Caco-2 (cell line): ENCODE measurements around the gene MOB3C. TPM values are rescaled to one million over a fixed set of nuclear protein-coding genes. Genes with fewer than 3 reads are reported as not detected.

Source experiments
- BruUV-seq: library from RNA; stranded (reverse); fragments of 400-500 nt; replicated peaks from 2 replicates; lab custom pipeline; 2021; lab: Mats Ljungman, UMichigan
- CTCF ChIA-PET: fragments of 300-600 bp; sonication (Branson Sonifier 250); formaldehyde crosslinking; loops from one replicate; lab custom pipeline; 2022; ENCODE audit warnings: antibody characterized with exemption; lab: Charles Lee
- POLR2A ChIA-PET: fragments of 300-600 bp; sonication (Branson Sonifier 250); formaldehyde crosslinking; loops from one replicate; lab custom pipeline; 2022; ENCODE audit warnings: antibody characterized with exemption; lab: Charles Lee
- DNase-seq, 2 experiments: peaks; one replicate each; pipeline versions ENCODE4 v3.0.0 to v3.0.0-alpha.2; 2020 to 2022
- H3K27me3 ChIP-seq: replicated peaks from 2 replicates; pipeline ENCODE4 v1.6.0; 2011; ENCODE audit warnings: low read length; ENCODE audit not compliant: control insufficient read depth, insufficient read depth
- H3K36me3 ChIP-seq: 2 replicates; pipeline ENCODE4 v1.5.1; 2011; ENCODE audit warnings: low read length; ENCODE audit not compliant: control insufficient read depth, insufficient read depth
- H3K4me1 ChIP-seq: fragments of 250-450 bp; sonication (Bioruptor Pico); 2 replicates; pipeline ENCODE4 v1.5.1; 2020; ENCODE audit warnings: mild to moderate bottlenecking
- H3K4me3 ChIP-seq: 2 replicates; pipeline ENCODE4 v1.5.1; 2011; ENCODE audit warnings: low read depth, mild to moderate bottlenecking, control low read depth, low read length
- H3K9me3 ChIP-seq: fragments of 250-450 bp; sonication (Bioruptor Pico); 2 replicates; pipeline ENCODE4 v1.5.1; 2020; ENCODE audit warnings: mild to moderate bottlenecking, moderate library complexity
- H3K27ac Mint-ChIP-seq: one replicate; pipeline ENCODE4 v1.8.0; 2022; ENCODE audit warnings: mixed read lengths; ENCODE audit not compliant: unreplicated experiment
- H3K27me3 Mint-ChIP-seq: one replicate; pipeline ENCODE4 v1.8.0; 2022; ENCODE audit warnings: mixed read lengths; ENCODE audit not compliant: insufficient read depth, unreplicated experiment
- H3K36me3 Mint-ChIP-seq: one replicate; pipeline ENCODE4 v1.8.0; 2022; ENCODE audit warnings: mild to moderate bottlenecking, mixed read lengths; ENCODE audit not compliant: insufficient read depth, unreplicated experiment
- H3K4me1 Mint-ChIP-seq: one replicate; pipeline ENCODE4 v1.8.0; 2022; ENCODE audit warnings: low read depth, mixed read lengths; ENCODE audit not compliant: unreplicated experiment
- H3K4me3 Mint-ChIP-seq: one replicate; pipeline ENCODE4 v1.8.0; 2022; ENCODE audit warnings: mild to moderate bottlenecking, moderate library complexity, mixed read lengths; ENCODE audit not compliant: unreplicated experiment
- H3K9me3 Mint-ChIP-seq: one replicate; pipeline ENCODE4 v1.8.0; 2022; ENCODE audit warnings: mixed read lengths; ENCODE audit not compliant: unreplicated experiment
- intact Hi-C: fragments of 100-400 bp; cut with micrococcal nuclease; formaldehyde crosslinking; loops from one replicate; pipeline ENCODE4 v1.10.0; 2022; ENCODE audit not compliant: unreplicated experiment
- total RNA-seq: library from RNA; stranded (reverse); gene quantifications from 2 replicates; pipeline ENCODE4 v1.2.3, GENCODE V29; 2022
- TF ChIP-seq, protein P1 (sequence below), 2 experiments: fragments of 200-600 bp in 1 of 2; IDR thresholded peaks; 1 replicate in 1 of 2; 2 replicates in 1 of 2; pipeline versions ENCODE4 v1.5.1 to v1.8.0; 2011 to 2022; ENCODE audit warnings: antibody characterized with exemption in 1 of 2, control low read depth in 1 of 2, inconsistent platforms in 1 of 2, low read depth in 1 of 2, low read length in 1 of 2, mild to moderate bottlenecking in 1 of 2, moderate library complexity in 1 of 2; ENCODE audit not compliant: insufficient read depth in 1 of 2, severe bottlenecking in 1 of 2, unreplicated experiment in 1 of 2

Gene MOB3C
- total RNA-seq, 1 experiment from 2014 or later: 1.6 TPM

DNA sequence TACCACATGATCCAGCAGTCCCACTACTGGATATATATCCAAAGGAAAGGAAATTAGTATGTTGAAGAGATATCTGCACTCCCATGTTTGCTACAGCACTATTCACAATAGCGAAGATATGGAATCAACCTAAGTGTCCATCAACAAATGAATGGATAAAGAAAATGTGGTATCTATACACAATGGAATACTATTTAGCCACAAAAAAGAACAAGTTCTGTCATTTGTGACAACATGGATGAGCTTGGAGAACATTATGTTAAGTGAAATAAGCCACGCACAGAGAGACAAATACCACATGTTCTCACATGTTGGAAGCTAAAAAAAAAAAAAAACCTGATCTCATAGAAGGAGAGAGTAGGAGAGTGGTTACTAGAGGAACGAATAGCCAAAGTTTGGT lies 33.9 kb upstream of the MOB3C start:
- Mint-ChIP-seq H3K9me3 (no peaks in the 10 kb centered on the region), H3K36me3 (peaks cover 16% of the 10 kb centered on the region), H3K27ac (no peak overlapping the region), H3K4me3 (no peak overlapping the region), H3K27me3 (no peaks in the 10 kb centered on the region), H3K4me1 (no peaks in the 10 kb centered on the region)
- TF ChIP-seq, protein P1, sequence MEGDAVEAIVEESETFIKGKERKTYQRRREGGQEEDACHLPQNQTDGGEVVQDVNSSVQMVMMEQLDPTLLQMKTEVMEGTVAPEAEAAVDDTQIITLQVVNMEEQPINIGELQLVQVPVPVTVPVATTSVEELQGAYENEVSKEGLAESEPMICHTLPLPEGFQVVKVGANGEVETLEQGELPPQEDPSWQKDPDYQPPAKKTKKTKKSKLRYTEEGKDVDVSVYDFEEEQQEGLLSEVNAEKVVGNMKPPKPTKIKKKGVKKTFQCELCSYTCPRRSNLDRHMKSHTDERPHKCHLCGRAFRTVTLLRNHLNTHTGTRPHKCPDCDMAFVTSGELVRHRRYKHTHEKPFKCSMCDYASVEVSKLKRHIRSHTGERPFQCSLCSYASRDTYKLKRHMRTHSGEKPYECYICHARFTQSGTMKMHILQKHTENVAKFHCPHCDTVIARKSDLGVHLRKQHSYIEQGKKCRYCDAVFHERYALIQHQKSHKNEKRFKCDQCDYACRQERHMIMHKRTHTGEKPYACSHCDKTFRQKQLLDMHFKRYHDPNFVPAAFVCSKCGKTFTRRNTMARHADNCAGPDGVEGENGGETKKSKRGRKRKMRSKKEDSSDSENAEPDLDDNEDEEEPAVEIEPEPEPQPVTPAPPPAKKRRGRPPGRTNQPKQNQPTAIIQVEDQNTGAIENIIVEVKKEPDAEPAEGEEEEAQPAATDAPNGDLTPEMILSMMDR (IDR thresholded peaks at IDR 0.05; ENCODE audit: insufficient read depth in 1 of 2, low read depth in 1 of 2, low read length in 1 of 2, severe bottlenecking in 1 of 2, unreplicated experiment in 1 of 2): no peak
- CTCF ChIA-PET: interaction anchor here (0.7 kb wide), 1 partner anchor 350 kb away, joined by 3 read pairs; no protein-coding TSS in a partner anchor
- intact Hi-C loops: no loop called here
- DNase-seq: no peak
- Histone ChIP-seq H3K9me3 (no peaks in the 10 kb centered on the region), H3K4me1 (no peaks in the 10 kb centered on the region), H3K36me3 (no peaks in the 10 kb centered on the region), H3K27me3 (no peaks in the 10 kb centered on the region), H3K4me3 (no peak overlapping the region)
- no TSS peak for BruUV-seq
- POLR2A ChIA-PET: no interaction called here

DNA sequence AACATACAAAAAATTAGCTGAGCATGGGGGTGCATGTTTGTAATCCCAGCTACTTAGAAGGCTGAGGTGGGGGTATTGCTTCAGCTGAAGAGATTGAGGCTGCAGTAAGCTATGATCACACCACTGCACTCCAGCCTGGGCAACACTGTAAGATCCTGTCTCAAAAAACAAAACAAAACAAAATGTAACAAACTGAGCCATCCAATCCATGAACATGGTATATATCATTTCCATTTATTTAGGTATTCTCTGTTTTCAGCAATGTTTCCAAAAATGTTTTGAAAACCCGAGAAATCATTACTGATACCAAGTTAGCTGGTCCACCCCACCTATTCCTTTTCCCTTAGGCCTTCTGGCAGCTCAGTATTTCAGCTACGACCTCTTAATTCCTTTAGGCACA lies 33.2 kb upstream of the MOB3C start:
- Mint-ChIP-seq H3K4me1 (no peaks in the 10 kb centered on the region), H3K4me3 (no peak overlapping the region), H3K27ac (no peak overlapping the region), H3K27me3 (no peaks in the 10 kb centered on the region), H3K36me3 (peaks cover 16% of the 10 kb centered on the region), H3K9me3 (no peaks in the 10 kb centered on the region)
- intact Hi-C loops: no loop called here
- POLR2A ChIA-PET: no interaction called here
- CTCF ChIA-PET: no interaction called here
- Histone ChIP-seq H3K27me3 (no peaks in the 10 kb centered on the region), H3K9me3 (no peaks in the 10 kb centered on the region), H3K36me3 (no peaks in the 10 kb centered on the region), H3K4me3 (no peak overlapping the region), H3K4me1 (no peaks in the 10 kb centered on the region)
- BruUV-seq: no TSS peak
- no peak for DNase-seq
- TF ChIP-seq, protein P1 (IDR thresholded peaks at IDR 0.05; ENCODE audit: insufficient read depth in 1 of 2, low read depth in 1 of 2, low read length in 1 of 2, severe bottlenecking in 1 of 2, unreplicated experiment in 1 of 2): no peak

DNA sequence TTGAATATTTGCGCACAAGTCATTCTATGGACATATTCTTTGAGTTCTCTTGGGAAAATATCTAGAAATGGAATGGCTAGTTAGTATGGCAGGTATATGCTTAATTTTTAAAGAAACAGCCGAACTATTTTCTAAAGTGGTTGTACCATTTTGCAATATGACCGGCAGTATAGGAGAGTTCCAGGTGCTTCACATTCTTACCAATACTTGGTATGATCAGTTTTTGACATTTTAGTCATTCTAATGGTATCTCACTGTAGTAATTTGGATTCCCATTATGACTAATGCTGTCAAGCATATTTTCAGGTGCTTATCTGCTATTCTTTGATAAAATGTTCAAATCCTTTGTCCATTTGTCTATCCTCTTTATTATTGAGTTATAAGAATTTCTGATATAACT lies 31.0 kb upstream of the MOB3C start:
- Histone ChIP-seq H3K4me3 (no peak overlapping the region), H3K9me3 (no peaks in the 10 kb centered on the region), H3K4me1 (no peaks in the 10 kb centered on the region), H3K27me3 (no peaks in the 10 kb centered on the region), H3K36me3 (no peaks in the 10 kb centered on the region)
- H3K4me3 Mint-ChIP-seq: no peak overlapping the region
- H3K36me3 Mint-ChIP-seq: peaks cover 16% of the 10 kb centered on the region
- CTCF ChIA-PET: no interaction called here
- BruUV-seq: no TSS peak
- DNase-seq: no peak
- intact Hi-C loops: no loop called here
- POLR2A ChIA-PET: no interaction called here
- H3K27ac Mint-ChIP-seq: no peak overlapping the region
- no peaks in the 10 kb centered on the region for H3K27me3 Mint-ChIP-seq
- H3K4me1 Mint-ChIP-seq: no peaks in the 10 kb centered on the region
- H3K9me3 Mint-ChIP-seq: no peaks in the 10 kb centered on the region
- TF ChIP-seq, protein P1 (IDR thresholded peaks at IDR 0.05; ENCODE audit: insufficient read depth in 1 of 2, low read depth in 1 of 2, low read length in 1 of 2, severe bottlenecking in 1 of 2, unreplicated experiment in 1 of 2): no peak
